ENCODE measurements around the gene PML.
"Not testable (repeated sequence)": the region's sequence is repeated elsewhere in the genome, so short reads cannot be mapped to it uniquely, and the experiment has no call there.

PML gene

DNA sequence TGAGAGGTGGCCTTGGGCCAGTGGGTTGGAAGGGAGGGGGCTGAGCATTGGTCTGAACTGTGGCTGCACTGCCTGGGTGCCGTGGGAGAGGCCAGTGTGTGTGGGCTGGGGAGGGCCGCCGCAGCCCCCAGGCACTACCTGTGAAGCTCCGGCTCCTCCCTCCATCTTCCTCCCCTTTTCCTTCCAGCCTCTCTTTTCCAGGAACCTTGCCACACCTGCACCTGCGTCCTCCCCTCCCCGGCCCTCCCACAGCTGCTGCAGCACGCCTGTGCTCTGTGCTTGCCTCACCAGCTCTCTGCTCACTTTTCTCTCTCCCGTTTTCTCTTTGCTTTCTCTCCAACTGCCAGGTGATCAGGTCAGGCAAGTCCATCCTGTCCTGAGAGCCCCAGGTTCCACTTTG, 70.3 kb downstream of the PML start:
- WGBS (ENCODE audit: insufficient coverage), result 100% methylated on average over 2 of the region's 8 CpGs
- H3K4me3 ChIP-seq (ENCODE audit: control insufficient read depth in 1 of 7, extremely low read depth in 1 of 7, insufficient read depth in 4 of 7, low read depth in 2 of 7, low read length in 6 of 7); H3K9me3 ChIP-seq (ENCODE audit: control extremely low read depth in 1 of 5, control insufficient read depth in 4 of 5, insufficient read depth in 2 of 5, low read depth in 1 of 5, low read length in 4 of 5); POLR2A ChIA-PET; DNase-seq; H3K36me3 ChIP-seq (ENCODE audit: control insufficient read depth in 4 of 4, insufficient read depth in 4 of 4, low read length in 3 of 4); H3K27me3 ChIP-seq (replicated peaks in 2 of 5; ENCODE audit: control insufficient read depth in 4 of 5, insufficient read depth in 5 of 5, low read length in 4 of 5); H3K27ac ChIP-seq (ENCODE audit: insufficient read depth in 1 of 2, low read depth in 1 of 2, low read length in 2 of 2, poor library complexity in 1 of 2, severe bottlenecking in 2 of 2); H3K4me1 ChIP-seq (ENCODE audit: control extremely low read depth in 1 of 4, control insufficient read depth in 4 of 4, insufficient read depth in 4 of 4, low read length in 3 of 4): not testable (repeated sequence)
- CTCF ChIA-PET, result interaction anchor here (0.9 to 1.4 kb wide), 2 partner anchors 9 to 258 kb away, joined by 4 to 5 read pairs; no protein-coding TSS in a partner anchor

DNA sequence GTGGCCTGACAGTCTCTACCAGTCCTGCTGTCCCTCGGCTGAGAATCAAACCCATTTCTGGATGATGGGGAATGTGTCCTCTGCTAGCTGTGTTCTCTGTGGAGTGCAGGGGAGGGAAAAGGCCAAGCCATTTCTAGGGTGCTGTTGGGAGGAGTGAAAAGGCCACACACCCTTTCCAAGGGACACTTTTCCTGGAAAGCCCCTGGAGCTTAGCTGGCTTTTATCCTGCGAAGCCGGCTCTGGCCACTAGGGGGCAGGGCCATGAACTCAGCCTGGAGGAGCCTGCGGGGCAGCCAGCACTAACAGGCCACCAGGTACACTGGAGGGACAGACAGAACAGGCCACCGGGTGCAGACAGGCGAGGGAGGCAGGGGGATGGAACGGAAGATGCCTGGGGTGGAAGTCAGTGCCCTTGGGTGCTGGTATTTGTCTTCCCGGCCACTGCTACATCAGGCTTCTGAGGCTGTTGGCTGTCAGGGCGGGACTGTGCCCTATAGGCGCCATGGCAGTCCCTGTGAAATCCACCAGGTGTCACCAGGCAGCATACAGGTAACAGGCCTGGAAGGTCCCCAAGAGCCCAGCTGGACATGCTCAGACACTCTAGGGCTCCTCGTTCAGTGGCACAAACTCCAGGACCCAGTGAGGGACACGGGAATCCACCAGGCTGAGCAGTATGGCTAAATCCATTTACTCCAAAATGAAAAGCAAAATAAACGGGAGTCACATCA, 71.3 kb downstream of the PML start:
- not testable (repeated sequence) for H3K27me3 ChIP-seq (replicated peaks in 2 of 5; ENCODE audit: control insufficient read depth in 4 of 5, insufficient read depth in 5 of 5, low read length in 4 of 5); DNase-seq
- WGBS (ENCODE audit: insufficient coverage), result no CpG with 5 or more reads among the region's 13 CpGs

DNA sequence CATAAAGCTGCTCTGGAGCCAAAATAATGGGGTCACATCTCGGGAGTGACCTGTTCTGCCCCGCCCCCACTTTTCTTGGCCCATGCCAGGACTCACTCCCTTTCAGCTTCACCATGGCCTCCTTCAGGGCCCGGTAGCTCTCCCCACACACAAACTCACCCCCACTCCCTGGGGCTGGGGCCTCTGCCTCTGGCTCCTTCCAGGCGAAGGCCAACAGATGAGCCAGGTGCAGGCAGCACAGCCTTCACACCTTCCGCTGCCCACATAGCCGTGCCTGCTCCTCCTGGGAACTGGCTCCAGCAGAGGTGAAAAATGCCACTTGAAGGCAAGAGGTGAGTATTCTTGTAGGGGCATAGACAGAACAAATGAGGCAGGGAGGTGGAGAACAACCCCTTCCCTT, 77.1 kb downstream of the PML start:
- H3K27me3 ChIP-seq (replicated peaks in 2 of 5; ENCODE audit: control insufficient read depth in 4 of 5, insufficient read depth in 5 of 5, low read length in 4 of 5); H3K4me3 ChIP-seq (ENCODE audit: control insufficient read depth in 1 of 7, extremely low read depth in 1 of 7, insufficient read depth in 4 of 7, low read depth in 2 of 7, low read length in 6 of 7); H3K9me3 ChIP-seq (ENCODE audit: control extremely low read depth in 1 of 5, control insufficient read depth in 4 of 5, insufficient read depth in 2 of 5, low read depth in 1 of 5, low read length in 4 of 5); POLR2A ChIA-PET; H3K36me3 ChIP-seq (ENCODE audit: control insufficient read depth in 4 of 4, insufficient read depth in 4 of 4, low read length in 3 of 4); H3K27ac ChIP-seq (ENCODE audit: insufficient read depth in 1 of 2, low read depth in 1 of 2, low read length in 2 of 2, poor library complexity in 1 of 2, severe bottlenecking in 2 of 2); DNase-seq; H3K4me1 ChIP-seq (ENCODE audit: control extremely low read depth in 1 of 4, control insufficient read depth in 4 of 4, insufficient read depth in 4 of 4, low read length in 3 of 4); CTCF ChIA-PET: not testable (repeated sequence)
- 88% methylated on average over 2 of the region's 6 CpGs for WGBS (ENCODE audit: insufficient coverage)

More for the DNA sequence above, 71.3 kb downstream of the PML start:
- H3K9me3 ChIP-seq (ENCODE audit: control extremely low read depth in 1 of 5, control insufficient read depth in 4 of 5, insufficient read depth in 2 of 5, low read depth in 1 of 5, low read length in 4 of 5); POLR2A ChIA-PET; H3K27ac ChIP-seq (ENCODE audit: insufficient read depth in 1 of 2, low read depth in 1 of 2, low read length in 2 of 2, poor library complexity in 1 of 2, severe bottlenecking in 2 of 2); H3K4me1 ChIP-seq (ENCODE audit: control extremely low read depth in 1 of 4, control insufficient read depth in 4 of 4, insufficient read depth in 4 of 4, low read length in 3 of 4); H3K4me3 ChIP-seq (ENCODE audit: control insufficient read depth in 1 of 7, extremely low read depth in 1 of 7, insufficient read depth in 4 of 7, low read depth in 2 of 7, low read length in 6 of 7); H3K36me3 ChIP-seq (ENCODE audit: control insufficient read depth in 4 of 4, insufficient read depth in 4 of 4, low read length in 3 of 4): not testable (repeated sequence)
- CTCF ChIA-PET, result interaction anchor here (1.4 kb wide), 1 partner anchor 11 kb away, joined by 5 read pairs; no protein-coding TSS in a partner anchor

GRCh38 chr15:74072132-74072531, 77.6 kb downstream of the PML start:
- H3K27me3 ChIP-seq (replicated peaks in 2 of 5; ENCODE audit: control insufficient read depth in 4 of 5, insufficient read depth in 5 of 5, low read length in 4 of 5); H3K9me3 ChIP-seq (ENCODE audit: control extremely low read depth in 1 of 5, control insufficient read depth in 4 of 5, insufficient read depth in 2 of 5, low read depth in 1 of 5, low read length in 4 of 5); POLR2A ChIA-PET; H3K4me3 ChIP-seq (ENCODE audit: control insufficient read depth in 1 of 7, extremely low read depth in 1 of 7, insufficient read depth in 4 of 7, low read depth in 2 of 7, low read length in 6 of 7); CTCF ChIA-PET; H3K27ac ChIP-seq (ENCODE audit: insufficient read depth in 1 of 2, low read depth in 1 of 2, low read length in 2 of 2, poor library complexity in 1 of 2, severe bottlenecking in 2 of 2); DNase-seq; H3K36me3 ChIP-seq (ENCODE audit: control insufficient read depth in 4 of 4, insufficient read depth in 4 of 4, low read length in 3 of 4); H3K4me1 ChIP-seq (ENCODE audit: control extremely low read depth in 1 of 4, control insufficient read depth in 4 of 4, insufficient read depth in 4 of 4, low read length in 3 of 4): not testable (repeated sequence)
- WGBS (ENCODE audit: insufficient coverage), result no CpG with 5 or more reads among the region's 9 CpGs

DNA sequence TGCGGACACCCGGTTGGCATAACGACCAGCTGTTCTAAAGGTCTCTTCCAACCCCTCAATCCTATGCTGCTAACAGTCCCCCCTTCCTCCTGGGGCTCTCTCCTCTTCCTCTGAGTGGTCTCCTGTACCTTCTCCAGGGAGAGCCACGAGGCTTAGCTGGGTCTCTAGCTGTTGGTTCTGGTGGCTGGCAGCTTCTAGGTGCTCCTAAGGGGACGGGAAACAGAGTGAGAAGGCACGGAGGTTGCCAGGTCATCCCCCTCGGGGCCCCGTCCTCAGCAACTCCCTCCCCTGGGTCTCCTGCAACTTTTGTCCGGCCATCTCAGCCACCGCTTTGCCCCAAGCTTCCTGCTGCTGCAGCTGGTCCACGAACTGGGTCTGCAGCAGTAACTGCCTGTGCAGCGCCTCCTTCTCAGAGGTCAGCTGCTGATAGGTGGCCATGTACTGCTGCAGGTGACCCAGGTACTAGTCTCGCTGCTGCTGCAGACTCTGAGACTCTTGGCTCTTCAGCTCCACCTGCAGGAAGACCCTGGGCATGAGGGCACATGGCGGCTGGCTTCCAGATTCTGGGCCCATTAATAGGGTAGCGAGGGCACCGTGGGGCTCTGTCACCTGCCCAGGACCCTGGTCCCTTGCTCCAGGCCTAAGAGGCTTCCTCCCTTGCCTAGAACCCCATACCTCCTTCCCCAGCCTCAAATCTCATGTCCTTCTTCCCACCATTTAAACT, 78.3 kb downstream of the PML start:
- CTCF ChIA-PET; H3K9me3 ChIP-seq (ENCODE audit: control extremely low read depth in 1 of 5, control insufficient read depth in 4 of 5, insufficient read depth in 2 of 5, low read depth in 1 of 5, low read length in 4 of 5); H3K36me3 ChIP-seq (ENCODE audit: control insufficient read depth in 4 of 4, insufficient read depth in 4 of 4, low read length in 3 of 4); DNase-seq; H3K4me1 ChIP-seq (ENCODE audit: control extremely low read depth in 1 of 4, control insufficient read depth in 4 of 4, insufficient read depth in 4 of 4, low read length in 3 of 4); H3K27me3 ChIP-seq (replicated peaks in 2 of 5; ENCODE audit: control insufficient read depth in 4 of 5, insufficient read depth in 5 of 5, low read length in 4 of 5); H3K4me3 ChIP-seq (ENCODE audit: control insufficient read depth in 1 of 7, extremely low read depth in 1 of 7, insufficient read depth in 4 of 7, low read depth in 2 of 7, low read length in 6 of 7); H3K27ac ChIP-seq (ENCODE audit: insufficient read depth in 1 of 2, low read depth in 1 of 2, low read length in 2 of 2, poor library complexity in 1 of 2, severe bottlenecking in 2 of 2); POLR2A ChIA-PET: not testable (repeated sequence)
- 60% methylated on average over 1 of the region's 16 CpGs for WGBS (ENCODE audit: insufficient coverage)

GRCh38 chr15:74075781-74076180, 81.3 kb downstream of the PML start:
- CTCF ChIA-PET; POLR2A ChIA-PET; H3K36me3 ChIP-seq (ENCODE audit: control insufficient read depth in 4 of 4, insufficient read depth in 4 of 4, low read length in 3 of 4); H3K9me3 ChIP-seq (ENCODE audit: control extremely low read depth in 1 of 5, control insufficient read depth in 4 of 5, insufficient read depth in 2 of 5, low read depth in 1 of 5, low read length in 4 of 5); H3K27me3 ChIP-seq (replicated peaks in 2 of 5; ENCODE audit: control insufficient read depth in 4 of 5, insufficient read depth in 5 of 5, low read length in 4 of 5); H3K4me3 ChIP-seq (ENCODE audit: control insufficient read depth in 1 of 7, extremely low read depth in 1 of 7, insufficient read depth in 4 of 7, low read depth in 2 of 7, low read length in 6 of 7); DNase-seq; H3K4me1 ChIP-seq (ENCODE audit: control extremely low read depth in 1 of 4, control insufficient read depth in 4 of 4, insufficient read depth in 4 of 4, low read length in 3 of 4); H3K27ac ChIP-seq (ENCODE audit: insufficient read depth in 1 of 2, low read depth in 1 of 2, low read length in 2 of 2, poor library complexity in 1 of 2, severe bottlenecking in 2 of 2): not testable (repeated sequence)
- 97% methylated on average over 7 of the region's 9 CpGs for WGBS (ENCODE audit: insufficient coverage)

DNA sequence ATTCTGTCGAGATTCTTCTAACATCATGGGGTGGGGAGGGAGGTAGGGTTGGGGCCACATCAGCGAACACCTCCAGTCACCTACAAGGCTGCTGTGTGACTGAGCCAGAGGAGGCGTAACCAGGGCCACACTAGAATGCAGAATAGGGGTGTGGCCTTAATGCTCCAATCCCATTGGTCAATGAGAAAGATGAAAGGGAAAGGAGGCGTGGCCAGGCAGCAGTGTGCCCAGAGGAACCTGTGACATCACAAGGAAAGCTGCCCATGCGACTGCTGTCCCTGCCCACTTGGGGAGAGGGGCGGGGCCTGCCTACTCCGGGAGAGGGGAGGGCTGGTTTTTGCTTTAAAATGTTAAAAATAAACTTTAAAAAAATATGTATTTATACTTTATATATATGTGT, 87.9 kb downstream of the PML start, which contains the start of gene GOLGA6A:
GOLGA6A (minus strand) TSS at position 101 of the 400 bp plus-strand sequence; CDS start at position 60, 41 bp downstream.
- DNase-seq; POLR2A ChIA-PET; H3K9me3 ChIP-seq (ENCODE audit: control extremely low read depth in 1 of 5, control insufficient read depth in 4 of 5, insufficient read depth in 2 of 5, low read depth in 1 of 5, low read length in 4 of 5); H3K27me3 ChIP-seq (replicated peaks in 2 of 5; ENCODE audit: control insufficient read depth in 4 of 5, insufficient read depth in 5 of 5, low read length in 4 of 5); H3K4me1 ChIP-seq (ENCODE audit: control extremely low read depth in 1 of 4, control insufficient read depth in 4 of 4, insufficient read depth in 4 of 4, low read length in 3 of 4); H3K36me3 ChIP-seq (ENCODE audit: control insufficient read depth in 4 of 4, insufficient read depth in 4 of 4, low read length in 3 of 4); H3K27ac ChIP-seq (ENCODE audit: insufficient read depth in 1 of 2, low read depth in 1 of 2, low read length in 2 of 2, poor library complexity in 1 of 2, severe bottlenecking in 2 of 2); CTCF ChIA-PET; H3K4me3 ChIP-seq (ENCODE audit: control insufficient read depth in 1 of 7, extremely low read depth in 1 of 7, insufficient read depth in 4 of 7, low read depth in 2 of 7, low read length in 6 of 7): not testable (repeated sequence)
- no CpG with 5 or more reads among the region's 7 CpGs for WGBS (ENCODE audit: insufficient coverage)

Data from common myeloid progenitor, CD34-positive (primary cell).